Sciatic nerve (tissue), 2 donors: ENCODE results near the gene YTHDF1. TPM values are rescaled to one million over a fixed set of nuclear protein-coding genes. Genes with fewer than 3 reads are reported as not detected.
A peak's percentile ranks its signal among the peaks of the same experiment; 100 is the strongest.

Experiments
- ATAC-seq: fragments of 200-7000 bp; cut with Tn5 transposase; one replicate; pipeline ENCODE4 v1.9.1; 2020; ENCODE audit warnings: mild to moderate bottlenecking, moderate library complexity
- DNase-seq: peaks from one replicate; pipeline ENCODE4 v3.0.0-alpha.2; 2020; ENCODE audit warnings: low spot score
- intact Hi-C: fragments of 100-400 bp; cut with DNase I; formaldehyde crosslinking; loops from one replicate; pipeline ENCODE4 v1.14.2; 2022
- total RNA-seq: library from RNA; stranded (reverse); fragmentation: NEBNext Ultra II Directional; extraction: Animal tissue kit (Norgen Biotek cat#: 25700); gene quantifications from one replicate; pipeline ENCODE4 v1.2.1, GENCODE V29; 2021
- donor health status: DM: no; HTN: no; CAD: no.
- donor health status: DM: no; HTN: no; CAD: no.

YTHDF1 gene
- total RNA-seq = 32.1 TPM

DNA sequence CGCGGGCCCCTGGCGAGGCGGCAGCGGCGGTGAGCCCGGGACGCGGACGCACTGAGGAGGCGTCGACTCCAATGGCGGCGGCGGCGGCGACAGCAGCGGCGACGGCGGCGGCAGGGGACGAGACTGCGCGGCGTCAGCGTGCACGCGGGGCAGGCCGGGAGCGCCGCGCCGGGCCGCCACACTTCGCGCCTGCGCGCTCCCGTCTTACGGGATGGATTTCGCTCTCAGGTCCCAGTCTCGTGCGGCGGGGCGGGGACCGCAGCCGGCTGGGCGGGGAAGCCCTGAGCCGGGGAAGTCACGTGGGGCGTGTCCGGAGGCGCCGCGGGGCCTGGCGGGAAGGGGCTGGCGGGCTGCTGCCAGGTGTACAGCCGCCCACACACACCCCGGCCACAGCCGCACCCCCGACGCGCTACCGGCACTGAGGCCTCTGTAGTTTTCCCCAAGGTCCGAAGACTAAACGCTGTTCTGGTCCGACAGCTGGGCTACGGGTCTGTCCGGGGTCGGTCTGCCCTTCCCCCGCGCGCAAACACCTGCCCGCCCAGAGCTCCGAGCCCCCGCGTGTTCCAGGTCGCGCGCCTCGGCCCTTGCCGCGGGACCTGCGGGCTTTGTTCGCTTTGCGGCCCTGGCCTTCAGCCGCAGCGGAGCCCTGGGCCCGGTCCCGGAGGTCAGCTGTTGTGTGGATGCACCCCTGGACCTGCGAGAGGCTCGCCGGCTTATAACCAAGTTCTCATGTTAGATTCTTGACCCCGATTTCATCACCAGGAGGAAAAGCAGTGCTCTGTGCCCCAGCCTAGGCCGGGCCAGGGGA is at the start of gene YTHDF1:
Gene YTHDF1 (minus strand): TSS at position 91 of the 808 bp plus-strand sequence. CDS start 239 bp downstream, outside the sequence.
- intact Hi-C loops = no loop called here
- DNase-seq = peak; percentile 98
- peak; percentile 99 for ATAC-seq

DNA sequence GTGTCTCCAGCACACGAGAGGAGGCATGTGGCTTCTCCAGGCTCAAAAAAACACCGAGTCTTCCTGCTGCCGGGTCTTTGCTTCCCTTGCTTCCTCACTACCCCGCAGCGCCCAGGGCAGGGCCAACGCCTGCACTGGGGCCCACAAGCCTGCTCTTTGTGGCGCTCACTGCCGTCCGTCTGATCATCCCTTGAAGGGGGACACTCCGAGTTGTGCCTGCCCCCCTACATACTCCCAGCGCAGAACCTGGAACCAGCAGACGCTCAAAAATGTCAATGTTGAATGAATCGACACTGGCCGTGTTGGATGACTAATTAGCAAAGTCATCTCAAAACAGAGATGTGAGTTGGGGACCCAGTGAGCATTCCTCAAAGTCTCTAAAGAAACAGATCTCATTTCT is 48.6 kb upstream of the YTHDF1 start:
- ATAC-seq = no peak
- no peak for DNase-seq
- intact Hi-C loops = no loop called here

DNA sequence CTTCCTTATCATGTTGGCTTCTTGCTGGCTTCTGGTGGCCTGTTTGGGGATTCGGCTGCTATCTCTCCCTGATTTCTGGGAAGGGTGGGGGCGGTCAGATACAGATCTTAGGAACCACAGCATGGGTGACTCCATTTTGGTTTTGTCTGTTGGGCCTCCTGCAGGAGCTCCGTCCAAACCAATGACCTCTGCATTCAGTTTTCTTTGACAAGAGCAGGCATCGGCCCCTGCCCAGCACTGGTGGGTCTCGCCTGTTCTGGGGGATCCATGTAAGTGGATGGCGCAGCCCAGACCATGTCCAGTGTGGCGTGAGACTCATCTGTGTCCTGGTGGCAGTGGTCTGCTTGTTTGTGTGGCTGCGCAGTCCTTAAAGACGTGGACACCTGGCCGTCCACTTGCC is 48.1 kb upstream of the YTHDF1 start:
- intact Hi-C loops = no loop called here
- ATAC-seq (no peak), DNase-seq (no peak)

DNA sequence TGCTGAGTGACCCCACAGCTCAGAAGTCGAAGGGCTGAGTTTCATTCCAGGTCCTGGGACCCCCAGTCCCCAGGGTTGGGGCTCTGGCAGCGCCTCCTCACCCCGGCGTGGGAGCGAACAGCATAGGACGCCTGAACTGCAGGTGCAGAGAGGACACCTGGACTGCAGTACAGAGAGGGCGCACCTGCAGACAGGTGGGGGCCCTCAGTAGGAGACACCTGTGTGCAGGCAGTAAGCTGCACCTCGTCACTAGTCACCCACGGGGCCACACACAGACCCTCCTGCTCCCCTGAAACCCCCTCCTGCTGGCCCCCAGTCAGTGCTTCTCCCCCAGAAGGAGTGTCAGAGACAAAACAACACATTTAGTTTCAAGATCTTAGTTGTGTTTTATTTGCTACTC is 46.9 kb upstream of the YTHDF1 start:
- ATAC-seq = no peak
- no peak for DNase-seq
- intact Hi-C loops = no loop called here

DNA sequence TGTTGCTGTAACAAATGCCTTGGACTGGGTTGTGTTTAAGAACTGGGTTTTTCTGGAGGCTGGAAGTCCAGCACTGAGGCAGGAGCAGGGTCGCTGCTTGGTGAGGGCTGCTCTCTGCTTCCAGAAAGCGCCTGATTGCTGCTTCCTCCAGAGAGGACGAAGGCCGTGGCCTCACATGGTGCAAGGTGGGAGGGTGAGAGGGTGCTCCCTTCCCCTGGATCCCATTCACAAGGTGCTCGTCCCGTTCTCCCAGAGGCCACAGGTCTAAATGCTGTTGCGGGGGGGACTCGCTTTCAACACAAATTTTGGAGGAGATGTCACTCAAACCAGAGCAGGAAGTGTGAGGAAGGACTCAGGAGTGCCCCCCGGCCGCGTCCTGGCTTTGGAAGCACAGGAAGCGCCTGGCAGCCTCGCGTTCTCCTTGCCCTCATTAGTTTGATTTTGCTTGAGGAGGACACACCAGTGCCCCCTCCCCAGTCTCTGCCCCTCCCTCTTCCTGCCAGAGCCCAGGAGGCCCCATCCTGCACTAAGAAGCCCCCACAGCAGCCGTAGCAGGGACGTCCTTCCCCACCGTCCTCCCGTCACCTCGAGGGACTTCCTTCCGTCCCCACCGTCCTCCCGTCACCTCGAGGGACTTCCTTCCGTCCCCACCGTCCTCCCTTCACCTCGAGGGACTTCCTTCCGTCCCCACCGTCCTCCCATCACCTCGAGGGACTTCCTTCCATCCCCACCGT is 46.0 kb upstream of the YTHDF1 start:
- DNase-seq = no peak
- ATAC-seq = no peak
- intact Hi-C loops = no loop called here

DNA sequence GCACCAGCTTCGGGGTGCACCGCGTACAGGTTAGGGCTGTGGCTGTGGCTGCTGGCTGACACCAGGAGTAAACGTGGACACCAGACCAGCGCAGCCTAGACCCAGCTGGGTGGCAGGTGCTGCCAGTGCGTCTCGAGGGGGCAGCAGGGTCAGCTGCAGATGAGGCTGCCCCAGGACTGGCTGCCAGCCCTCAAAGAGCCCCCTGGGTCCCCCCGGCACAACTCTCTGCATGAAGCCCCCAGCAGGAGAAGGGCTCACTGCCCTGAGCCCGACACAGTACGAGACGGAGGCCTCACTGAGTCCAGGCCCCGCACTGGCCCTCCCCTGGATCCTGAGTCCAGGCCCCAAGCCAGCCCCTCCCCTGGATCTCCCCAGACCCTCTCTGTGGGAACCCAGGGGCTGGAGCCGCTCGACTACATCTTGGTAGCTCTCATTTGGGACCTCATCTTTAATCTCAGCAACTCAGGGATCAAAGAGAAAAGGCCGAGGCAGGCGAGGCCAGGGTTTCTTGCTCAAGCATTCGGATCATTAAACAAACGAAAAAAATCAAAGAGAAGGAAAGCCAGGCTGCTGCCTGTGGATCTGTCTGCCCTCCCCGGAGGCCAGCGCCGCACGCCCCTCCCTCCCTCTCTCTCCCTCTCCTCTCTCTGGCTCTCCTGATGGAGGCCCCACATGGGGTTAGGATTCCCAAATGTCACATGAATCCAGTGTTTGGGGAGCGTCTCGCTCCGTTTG is 45.3 kb upstream of the YTHDF1 start:
- intact Hi-C loops = no loop called here

DNA sequence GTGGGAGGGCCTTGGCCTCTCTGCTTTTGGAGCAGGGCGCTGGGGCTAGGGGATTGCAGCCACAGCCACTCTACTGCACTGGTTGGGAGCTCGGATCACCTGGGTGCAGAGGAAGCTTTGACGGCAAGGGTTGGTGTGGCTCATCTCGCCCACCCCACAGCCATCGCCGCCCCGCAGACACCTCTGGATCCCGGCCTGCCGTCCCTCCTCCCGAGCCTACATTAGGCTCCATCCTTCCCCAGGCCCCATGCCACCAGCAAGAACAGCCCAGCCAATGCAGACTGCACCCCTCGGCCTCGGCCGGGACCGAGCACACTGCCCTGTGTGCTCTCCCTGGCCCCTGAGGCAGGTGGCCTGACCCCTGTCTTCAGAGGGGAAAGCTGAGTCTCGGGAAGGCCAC is 44.6 kb upstream of the YTHDF1 start:
- DNase-seq (no peak), ATAC-seq (no peak)
- intact Hi-C loops = no loop called here

More for the DNA sequence above, 45.3 kb upstream of the YTHDF1 start:
- no peak for ATAC-seq
- no peak for DNase-seq

- intact Hi-C loops = no loop called here
- DNase-seq (no peak), ATAC-seq (no peak)
Observed at GRCh38 chr20:63259734-63260460, 44.0 kb upstream of the YTHDF1 start.

- intact Hi-C loops = no loop called here
- peak; percentile 76 for ATAC-seq
- no peak for DNase-seq
Observed at GRCh38 chr20:63258781-63259180, 42.9 kb upstream of the YTHDF1 start.

DNA sequence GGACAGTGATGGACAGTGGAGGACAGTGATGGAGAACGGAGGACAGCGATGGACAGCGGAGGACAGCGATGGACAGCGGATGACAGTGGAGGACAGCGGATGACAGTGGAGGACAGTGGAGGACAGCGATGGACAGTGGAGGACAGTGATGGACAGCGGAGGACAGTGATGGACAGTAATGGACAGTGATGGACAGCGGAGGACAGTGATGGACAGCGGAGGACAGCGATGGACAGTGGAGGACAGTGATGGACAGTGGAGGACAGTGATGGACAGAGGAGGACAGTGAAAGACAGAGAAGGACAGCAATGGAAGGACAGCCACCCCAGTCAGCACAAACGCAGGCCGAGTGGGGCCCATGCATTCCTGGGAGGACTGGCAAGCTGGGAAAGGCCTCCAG is 41.7 kb upstream of the YTHDF1 start:
- no peak for ATAC-seq
- intact Hi-C loops = no loop called here
- no peak for DNase-seq

DNA sequence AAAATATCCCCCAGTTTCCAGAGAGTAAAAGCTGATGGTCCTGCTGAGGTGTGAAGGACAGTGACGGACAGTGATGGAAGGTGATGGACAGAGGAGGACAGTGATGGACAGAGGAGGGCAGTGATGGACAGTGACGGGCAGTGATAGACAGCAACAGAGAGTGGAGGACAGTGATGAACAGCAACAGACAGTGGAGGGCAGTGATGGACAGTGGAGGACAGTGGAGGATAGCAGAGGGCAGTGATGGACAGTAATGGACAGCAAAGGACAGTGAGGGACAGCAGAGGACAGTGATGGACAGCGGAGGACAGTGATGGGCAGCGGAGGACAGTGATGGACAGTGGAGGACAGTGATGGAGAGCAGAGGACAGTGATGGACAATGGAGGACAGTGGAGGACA is 41.0 kb upstream of the YTHDF1 start:
- DNase-seq = no peak
- intact Hi-C loops = no loop called here
- ATAC-seq = no peak

DNA sequence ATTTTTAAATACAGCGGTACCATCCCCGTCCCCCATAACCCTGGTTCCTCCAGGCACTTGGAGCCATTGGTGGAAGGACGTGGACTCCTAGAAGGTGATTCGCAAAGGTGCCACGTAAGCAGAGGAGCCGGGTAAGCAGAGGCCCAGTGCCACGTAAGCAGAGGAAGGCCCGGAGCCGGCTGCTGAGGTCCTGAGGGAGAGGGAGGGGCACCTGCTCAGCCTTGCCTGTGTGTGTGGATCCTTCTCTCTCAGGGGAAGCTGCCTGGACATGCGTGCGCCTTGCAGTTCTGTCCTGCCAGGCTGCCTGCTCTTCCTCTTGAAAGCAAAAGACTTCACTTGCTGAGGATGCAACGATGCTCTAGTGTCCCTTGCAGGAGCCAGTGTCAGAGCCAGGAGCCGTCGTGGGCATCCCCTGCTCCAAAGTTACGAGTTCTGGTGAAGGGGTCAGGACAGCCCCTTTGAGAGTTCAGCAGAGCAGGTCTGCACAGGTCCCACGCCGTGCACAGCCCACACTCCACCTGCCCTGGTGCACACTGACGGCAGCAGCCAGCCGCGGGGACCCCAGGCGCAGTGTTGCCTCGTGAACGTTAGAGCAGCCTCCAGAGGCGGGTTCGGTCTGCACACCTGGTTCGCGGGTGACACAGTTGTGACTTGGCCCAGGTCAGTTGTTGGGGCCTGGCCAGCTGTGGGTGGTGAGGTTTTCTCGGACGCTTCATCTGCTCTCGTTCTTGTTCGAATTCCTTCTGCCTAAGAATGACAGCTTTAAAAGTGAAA is 40.2 kb upstream of the YTHDF1 start:
- no peak for DNase-seq
- intact Hi-C loops = no loop called here

DNA sequence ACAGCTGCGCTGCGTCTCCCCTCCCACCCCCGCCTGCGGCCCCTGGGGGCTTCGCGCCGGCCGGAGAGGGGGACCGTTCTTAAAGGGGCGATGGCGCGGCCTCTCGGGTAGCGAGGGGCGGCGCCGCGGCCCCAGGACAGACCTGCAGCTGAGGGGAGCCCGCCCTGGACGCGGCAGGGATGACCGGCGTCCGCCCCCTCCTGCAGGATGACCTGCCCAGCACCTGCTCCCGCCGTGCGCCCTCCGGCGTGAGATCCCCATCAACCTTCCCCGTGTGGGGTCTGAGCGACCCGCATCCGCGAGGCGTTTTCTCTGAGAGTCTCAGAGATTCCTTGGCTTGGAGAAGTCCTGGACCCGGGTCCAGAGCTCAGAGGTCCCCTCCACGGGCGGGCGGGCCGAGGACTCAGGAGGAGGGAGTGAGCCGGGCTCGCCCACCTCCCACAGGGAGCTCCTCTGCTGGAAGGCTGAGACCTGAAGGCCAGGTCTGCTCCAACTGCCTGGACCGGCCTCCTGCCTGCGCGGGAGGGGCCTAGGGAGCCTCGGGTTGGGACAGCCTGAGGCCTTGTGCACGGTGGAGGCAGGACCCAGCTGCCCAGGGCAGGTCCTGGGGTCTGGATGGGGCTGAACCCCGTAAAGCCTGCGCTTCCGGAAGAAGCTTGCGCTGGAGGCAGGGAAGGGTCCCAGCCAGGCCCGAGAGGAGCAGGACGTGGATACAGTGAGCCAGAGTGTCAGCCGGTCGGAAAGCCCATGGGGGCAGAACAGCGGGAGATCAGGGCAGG is 38.9 kb upstream of the YTHDF1 start:
- intact Hi-C loops = no loop called here
- DNase-seq (no peak), ATAC-seq (peak; percentile 39)

More for the DNA sequence above, 40.2 kb upstream of the YTHDF1 start:
- no peak for ATAC-seq

- DNase-seq = no peak
- intact Hi-C loops = no loop called here
- no peak for ATAC-seq
Observed at GRCh38 chr20:63254232-63254605, 38.3 kb upstream of the YTHDF1 start, which contains the start of gene NKAIN4. Gene NKAIN4 (minus strand): TSS chr20:63254463. CDS start chr20:63254450, 13 bp downstream.

DNA sequence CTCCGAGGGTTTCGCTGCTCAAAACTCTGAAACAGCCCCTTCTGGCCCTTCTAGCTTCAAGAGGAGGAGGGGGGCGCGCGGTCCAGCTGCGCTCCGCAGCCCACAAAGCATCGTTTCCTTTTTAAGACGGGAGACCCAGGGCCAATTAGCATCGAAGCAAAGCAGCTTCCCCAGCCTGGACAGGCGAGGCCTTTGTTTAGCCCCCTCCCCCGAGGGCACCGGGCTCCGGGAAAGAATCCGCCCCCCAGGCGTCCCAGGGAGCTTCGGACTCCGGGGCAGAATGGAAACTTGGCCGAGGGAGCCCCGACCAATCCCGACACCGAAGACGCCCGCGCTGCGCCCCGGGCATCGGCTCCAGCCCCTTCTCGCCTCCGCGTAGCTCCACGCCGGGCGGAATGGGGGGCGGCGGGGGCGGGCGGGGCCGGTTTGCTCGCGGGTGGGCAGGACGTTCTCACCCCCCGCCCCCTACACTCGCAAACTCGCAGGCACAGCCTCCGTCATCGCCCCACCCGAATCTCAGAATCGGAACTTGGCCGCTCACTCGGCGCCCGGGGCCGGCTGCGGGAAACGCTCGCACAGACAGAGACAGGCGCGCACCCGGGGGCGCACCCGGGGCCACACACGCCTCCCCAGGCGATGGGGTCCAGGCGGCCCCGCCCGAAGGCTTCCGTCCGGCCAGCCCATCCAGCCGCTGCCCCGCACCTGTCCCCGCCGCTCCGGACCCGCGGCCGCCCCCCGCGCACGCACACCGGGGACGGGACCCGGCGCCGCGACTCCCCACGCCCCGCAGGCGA is 37.7 kb upstream of the YTHDF1 start:
- intact Hi-C loops = no loop called here
- ATAC-seq (peak; percentile 56), DNase-seq (no peak)

GRCh38 chr20:63253065-63253437 is 37.1 kb upstream of the YTHDF1 start:
- ATAC-seq (no peak), DNase-seq (no peak)
- intact Hi-C loops = no loop called here

- intact Hi-C loops = no loop called here
Observed at GRCh38 chr20:63252284-63252711, 36.4 kb upstream of the YTHDF1 start.

More at GRCh38 chr20:63252284-63252711, 36.4 kb upstream of the YTHDF1 start:
- DNase-seq = no peak
- ATAC-seq = no peak
